ENCODE results near the gene GUCA1C.

The GUCA1C gene

GRCh38 chr3:108899530-108899929, 54.1 kb downstream of the GUCA1C start:
- DNase-seq = no peak

- DNase-seq = no peak
Measured at GRCh38 chr3:108897883-108898282, 55.8 kb downstream of the GUCA1C start.

- DNase-seq = no peak
Measured at GRCh38 chr3:108894981-108895380, 58.7 kb downstream of the GUCA1C start.

GRCh38 chr3:108891833-108892232, 61.8 kb downstream of the GUCA1C start:
- DNase-seq = no peak

- no peak for DNase-seq
Measured at GRCh38 chr3:108887777-108888176, 65.9 kb downstream of the GUCA1C start.

- no peak for DNase-seq
Measured at GRCh38 chr3:108887121-108887520, 66.6 kb downstream of the GUCA1C start.

- no peak for DNase-seq
Measured at GRCh38 chr3:108883373-108883772, 70.3 kb downstream of the GUCA1C start.

GRCh38 chr3:108882762-108883161, 70.9 kb downstream of the GUCA1C start:
- DNase-seq = no peak

GRCh38 chr3:108879915-108880314, 73.8 kb downstream of the GUCA1C start:
- DNase-seq = no peak

GRCh38 chr3:108877901-108878300, 75.8 kb downstream of the GUCA1C start:
- no peak for DNase-seq

GRCh38 chr3:108863799-108864135, 89.9 kb downstream of the GUCA1C start:
- DNase-seq = no peak

GRCh38 chr3:108862865-108863798, 90.5 kb downstream of the GUCA1C start:
- DNase-seq = no peak

- DNase-seq = no peak
Measured at GRCh38 chr3:108861401-108861800, 92.3 kb downstream of the GUCA1C start.
